ENCODE measurements around the gene PALB2.
A peak's percentile ranks its signal among the peaks of the same experiment; 100 is the strongest.

PALB2 gene

GRCh38 chr16:23581764-23582163, 59.3 kb downstream of the PALB2 start:
- DNase-seq (ENCODE audit: low spot score): no peak

DNA sequence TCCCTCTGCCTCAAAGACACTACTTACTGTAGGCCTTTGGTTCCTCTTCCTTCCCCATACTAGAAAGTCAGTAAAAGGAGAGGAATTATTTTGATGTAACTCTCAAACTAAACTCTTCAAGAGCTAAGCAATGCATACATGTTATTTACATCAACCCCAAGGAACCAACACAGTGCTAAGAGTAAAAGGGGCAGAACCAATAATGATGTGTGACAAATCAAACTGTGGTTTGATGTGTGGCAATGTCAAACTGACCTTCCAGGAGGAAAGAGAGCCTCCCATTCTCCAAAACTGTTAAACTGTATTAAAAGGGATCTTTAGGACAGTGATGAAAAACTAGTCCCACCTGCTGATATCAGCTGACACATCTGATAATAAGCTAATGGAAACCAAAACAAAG, 60.7 kb downstream of the PALB2 start:
- no peak for DNase-seq (ENCODE audit: low spot score)

GRCh38 chr16:23579371-23579770, 61.7 kb downstream of the PALB2 start:
- no peak for DNase-seq (ENCODE audit: low spot score)

- no peak for DNase-seq (ENCODE audit: low spot score)
Observed at GRCh38 chr16:23578101-23578830, 62.8 kb downstream of the PALB2 start.

GRCh38 chr16:23577493-23577892, 63.6 kb downstream of the PALB2 start:
- DNase-seq (ENCODE audit: low spot score): no peak

- no peak for DNase-seq (ENCODE audit: low spot score)
Observed at GRCh38 chr16:23575834-23576233, 65.3 kb downstream of the PALB2 start.

GRCh38 chr16:23573817-23574216, 67.3 kb downstream of the PALB2 start:
- no peak for DNase-seq (ENCODE audit: low spot score)

DNA sequence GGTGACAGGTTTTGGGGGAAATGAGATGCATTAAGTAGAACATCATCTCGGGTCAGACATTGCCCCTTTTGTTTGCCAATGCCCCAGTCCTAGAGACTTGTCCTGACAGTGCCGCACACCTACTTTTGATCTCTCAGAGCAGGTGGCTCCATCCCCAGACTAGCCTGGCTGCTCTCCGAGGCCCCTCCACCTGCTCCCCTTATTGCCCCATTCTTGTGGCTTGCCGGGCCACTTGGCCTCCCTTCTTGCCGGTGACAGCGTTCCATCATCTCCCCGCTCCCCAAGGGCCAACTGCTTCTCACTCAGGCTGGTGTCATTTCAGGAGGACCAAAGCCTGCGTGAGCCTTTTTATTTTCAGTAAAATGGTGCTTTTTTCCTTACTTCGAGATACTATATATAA, 68.7 kb downstream of the PALB2 start:
- no peak for DNase-seq (ENCODE audit: low spot score)

- DNase-seq (ENCODE audit: low spot score): no peak
Observed at GRCh38 chr16:23571895-23572294, 69.2 kb downstream of the PALB2 start.

GRCh38 chr16:23570992-23571632, 70.0 kb downstream of the PALB2 start:
- DNase-seq (ENCODE audit: low spot score): no peak

- DNase-seq (ENCODE audit: low spot score): no peak
Observed at GRCh38 chr16:23567602-23568001, 73.5 kb downstream of the PALB2 start.

GRCh38 chr16:23566724-23567123, 74.4 kb downstream of the PALB2 start:
- no peak for DNase-seq (ENCODE audit: low spot score)

GRCh38 chr16:23564575-23565363, 76.3 kb downstream of the PALB2 start:
- DNase-seq (ENCODE audit: low spot score): no peak

DNA sequence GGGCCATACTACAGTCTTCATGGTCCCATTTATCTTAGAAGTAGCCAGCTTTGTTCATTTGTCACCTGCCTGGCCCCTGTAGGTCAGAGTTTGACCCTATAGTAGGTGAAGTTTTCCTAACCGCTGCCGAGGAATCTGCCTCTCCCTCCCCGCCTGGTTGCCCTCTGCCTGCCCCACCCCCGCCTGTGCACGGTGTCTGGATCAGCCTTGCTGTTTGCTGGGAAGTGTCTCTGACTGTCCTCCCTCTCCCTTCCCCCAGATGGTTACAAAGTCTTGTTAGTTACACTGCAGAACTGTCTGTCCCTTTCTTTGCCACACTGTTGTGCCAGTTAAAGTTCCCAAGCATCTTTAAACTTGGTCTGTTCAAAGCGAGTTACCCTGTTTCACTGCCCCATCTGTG, 77.9 kb downstream of the PALB2 start:
- no peak for DNase-seq (ENCODE audit: low spot score)

DNA sequence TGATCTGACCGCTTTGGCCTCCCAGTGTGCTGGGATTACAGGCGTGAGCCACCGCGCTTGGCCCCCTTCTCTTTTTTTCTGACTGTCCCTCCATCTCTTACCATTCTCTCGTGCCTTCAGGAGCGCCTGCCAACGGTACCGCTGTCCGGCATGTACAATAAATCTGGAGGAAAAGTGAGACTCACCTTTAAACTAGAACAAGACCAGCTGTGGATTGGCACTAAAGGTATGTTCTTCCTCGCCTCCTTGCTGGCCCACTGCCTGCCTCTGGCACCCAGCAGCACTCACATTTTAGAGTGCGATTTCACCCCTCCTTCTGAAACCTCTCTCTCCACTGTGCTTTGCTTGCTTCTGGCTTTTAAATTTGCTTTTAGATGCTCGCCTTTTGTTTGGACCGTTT, 78.6 kb downstream of the PALB2 start:
- no peak for DNase-seq (ENCODE audit: low spot score)

DNA sequence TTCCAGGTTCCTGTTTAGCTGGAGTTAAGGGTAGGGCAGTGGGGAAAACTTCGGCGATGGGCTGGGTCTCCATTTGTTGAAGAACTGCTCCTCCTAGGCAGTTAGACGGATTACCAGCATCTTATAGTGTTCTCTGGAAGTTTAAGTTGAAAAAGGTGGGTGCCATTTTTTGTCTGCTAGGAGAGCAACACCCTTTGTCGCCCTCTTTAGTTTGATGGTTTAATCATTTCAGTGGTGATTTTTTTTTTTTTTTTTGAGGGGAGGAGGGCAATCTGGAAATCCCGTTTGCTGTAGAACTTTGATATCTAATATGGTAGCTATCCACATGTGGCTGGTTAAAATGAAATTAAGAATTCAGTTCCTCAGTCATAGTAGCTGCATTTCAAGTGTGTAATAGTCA, 79.5 kb downstream of the PALB2 start:
- DNase-seq (ENCODE audit: low spot score): no peak

- DNase-seq (ENCODE audit: low spot score): no peak
Observed at GRCh38 chr16:23557779-23558702, 83.1 kb downstream of the PALB2 start.

- DNase-seq (ENCODE audit: low spot score): peak; percentile 98
Observed at GRCh38 chr16:23556881-23557778, 84.0 kb downstream of the PALB2 start, which contains the start of the genes EARS2 and UBFD1. Gene EARS2 (minus strand): TSS chr16:23557350. CDS start chr16:23557343, 7 bp downstream. Gene UBFD1 (plus strand): TSS chr16:23557727. CDS start chr16:23557743, 16 bp downstream.

DNA sequence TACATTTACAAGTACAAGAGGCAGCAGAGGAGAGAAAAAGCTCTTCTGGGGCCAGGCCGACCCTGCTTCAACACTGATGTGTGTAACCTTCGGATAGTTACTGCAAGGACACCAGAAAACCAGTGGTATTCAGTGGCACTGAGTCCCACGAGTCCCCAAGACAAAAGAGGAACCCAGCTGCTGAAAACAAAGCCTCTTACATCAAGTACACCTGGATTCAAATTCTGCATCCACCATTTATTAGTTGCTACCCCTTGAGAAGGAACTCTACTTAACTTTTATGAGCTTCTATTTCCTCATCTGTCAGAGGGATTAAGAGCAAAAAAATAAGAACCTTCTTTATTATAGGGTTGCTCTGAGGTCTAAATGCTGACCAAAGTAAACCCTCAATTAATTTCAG, 86.6 kb downstream of the PALB2 start:
- DNase-seq (ENCODE audit: low spot score): no peak
